DOHH2 (cell line): Measurements from ENCODE around the gene NUDT3.
"Not testable (repeated sequence)": the region's sequence is repeated elsewhere in the genome, so short reads cannot be mapped to it uniquely, and the experiment has no call there.

Source experiments
- H3F3A ChIP-seq: fragments of 200-600 bp; sonication (generic), shearing (Covaris generic); 2 replicates; pipeline ENCODE4 v1.6.0; 2016; ENCODE audit warnings: antibody characterized with exemption, mild to moderate bottlenecking; ENCODE audit not compliant: control insufficient read depth, insufficient read depth
- H3K27ac ChIP-seq: fragments of 200-600 bp; sonication (generic); 2 replicates; pipeline ENCODE4 v1.5.1; 2014; ENCODE audit warnings: low read depth, mild to moderate bottlenecking, low read length, moderate library complexity
- H3K27me3 ChIP-seq: fragments of 200-600 bp; sonication (generic); 2 replicates; pipeline ENCODE4 v1.6.1; 2014; ENCODE audit warnings: mild to moderate bottlenecking, low read length, mixed read lengths; ENCODE audit not compliant: control insufficient read depth
- H3K36me3 ChIP-seq: fragments of 200-600 bp; sonication (generic); 2 replicates; pipeline ENCODE4 v1.6.1; 2014; ENCODE audit warnings: mild to moderate bottlenecking, low read length, moderate library complexity, mixed read lengths; ENCODE audit not compliant: control insufficient read depth
- H3K4me1 ChIP-seq: fragments of 200-600 bp; sonication (generic); 2 replicates; pipeline ENCODE4 v1.6.1; 2014; ENCODE audit warnings: mild to moderate bottlenecking, low read length, mixed read lengths; ENCODE audit not compliant: control insufficient read depth
- H3K4me2 ChIP-seq: fragments of 200-600 bp; sonication (generic); 2 replicates; pipeline ENCODE4 v1.6.0; 2014; ENCODE audit warnings: mild to moderate bottlenecking, low read length, moderate library complexity
- H3K4me3 ChIP-seq: fragments of 200-600 bp; sonication (generic); 2 replicates; pipeline ENCODE4 v1.5.1; 2014; ENCODE audit warnings: mild to moderate bottlenecking, low read length, mixed read lengths
- H3K79me2 ChIP-seq: fragments of 200-600 bp; sonication (generic); 2 replicates; pipeline ENCODE4 v1.6.1; 2014; ENCODE audit warnings: mild to moderate bottlenecking, low read length, mixed read lengths; ENCODE audit not compliant: control insufficient read depth
- H3K9me2 ChIP-seq: fragments of 200-600 bp; sonication (generic); replicated peaks from 2 replicates; pipeline ENCODE4 v1.6.1; 2014; ENCODE audit warnings: mild to moderate bottlenecking, low read length, mixed read lengths; ENCODE audit not compliant: control insufficient read depth
- H3K9me3 ChIP-seq: fragments of 200-600 bp; sonication (generic); 2 replicates; pipeline ENCODE4 v1.6.1; 2014; ENCODE audit warnings: antibody characterized with exemption, low read length, mixed read lengths; ENCODE audit not compliant: control insufficient read depth, insufficient read depth
- H4K20me1 ChIP-seq: fragments of 200-600 bp; sonication (generic); 2 replicates; pipeline ENCODE4 v1.6.0; 2014; ENCODE audit warnings: low read depth, mild to moderate bottlenecking, antibody characterized with exemption, low read length, moderate library complexity; ENCODE audit not compliant: control insufficient read depth, insufficient read depth
- EZH2phosphoT487 ChIP-seq: fragments of 200-600 bp; sonication (generic); IDR thresholded peaks from 2 replicates; pipeline ENCODE4 v1.6.1; 2017; ENCODE audit warnings: borderline replicate concordance, mild to moderate bottlenecking, antibody characterized with exemption, low read length, moderate library complexity, mixed read lengths
- TF ChIP-seq, protein P1 (sequence below): fragments of 200-600 bp; sonication (generic); IDR thresholded peaks from one replicate; pipeline ENCODE4 v1.5.1; 2014; ENCODE audit warnings: antibody characterized with exemption, mild to moderate bottlenecking, low read depth, low read length; ENCODE audit not compliant: poor library complexity, severe bottlenecking

NUDT3 gene

DNA sequence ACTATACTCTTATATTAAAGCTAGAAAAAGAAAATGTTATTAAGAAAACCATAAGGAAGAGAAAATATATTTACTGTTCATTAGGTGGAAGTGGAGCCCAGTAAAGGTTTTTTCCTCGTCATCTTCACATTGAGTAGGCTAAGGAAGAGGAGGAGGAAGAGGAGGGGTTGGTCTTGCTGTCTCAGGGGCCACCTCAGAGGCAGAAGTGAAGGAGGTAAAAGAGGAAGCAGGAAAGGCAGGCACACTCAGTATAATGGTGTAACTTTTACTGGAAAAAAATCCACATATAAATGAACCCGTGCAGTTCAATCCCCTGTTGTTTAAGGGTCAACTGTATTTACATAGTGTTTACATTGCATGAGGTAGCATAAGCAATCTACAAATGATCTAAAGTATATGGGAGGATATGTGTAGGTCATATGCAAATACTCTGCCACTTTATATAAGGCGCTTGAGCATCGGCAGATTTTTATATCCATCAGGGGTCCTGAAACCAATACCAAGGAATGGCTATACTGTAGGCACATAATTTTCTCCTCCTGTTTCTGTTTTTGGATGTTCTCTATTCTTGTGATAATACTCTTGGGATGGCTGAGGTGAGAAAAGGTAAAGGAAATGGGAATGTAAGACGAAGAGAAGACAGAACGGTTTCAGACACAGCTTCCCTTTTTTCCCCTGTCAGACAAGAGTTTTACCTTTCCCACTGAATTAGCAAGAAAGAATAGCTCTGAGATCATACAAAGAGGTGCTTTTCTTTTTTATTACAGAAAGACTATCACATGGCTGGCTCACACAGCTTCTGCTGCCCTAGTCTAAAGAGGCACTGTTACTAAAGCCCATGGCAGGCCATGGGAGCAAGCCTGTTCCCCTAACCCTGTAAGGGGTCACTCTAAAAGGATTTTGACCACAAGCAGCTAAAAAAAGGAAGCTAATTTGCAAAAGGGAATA is 59.9 kb downstream of the NUDT3 start:
- Histone ChIP-seq H3K4me2 (peak overlapping the region; percentile 93), H3K36me3 (peaks cover 13% of the 10 kb centered on the region), H3K27me3 (no peaks in the 10 kb centered on the region), H4K20me1 (peaks cover 6% of the 10 kb centered on the region), H3K79me2 (peaks cover 46% of the 10 kb centered on the region), H3K9me3 (no peaks in the 10 kb centered on the region), H3K27ac (peak overlapping the region; percentile 85), H3K4me1 (peaks cover 52% of the 10 kb centered on the region), H3K4me3 (peak overlapping the region; percentile 61), H3K9me2 (no peaks in the 10 kb centered on the region), H3F3A (peaks cover 30% of the 10 kb centered on the region)
- TF ChIP-seq, protein P1, sequence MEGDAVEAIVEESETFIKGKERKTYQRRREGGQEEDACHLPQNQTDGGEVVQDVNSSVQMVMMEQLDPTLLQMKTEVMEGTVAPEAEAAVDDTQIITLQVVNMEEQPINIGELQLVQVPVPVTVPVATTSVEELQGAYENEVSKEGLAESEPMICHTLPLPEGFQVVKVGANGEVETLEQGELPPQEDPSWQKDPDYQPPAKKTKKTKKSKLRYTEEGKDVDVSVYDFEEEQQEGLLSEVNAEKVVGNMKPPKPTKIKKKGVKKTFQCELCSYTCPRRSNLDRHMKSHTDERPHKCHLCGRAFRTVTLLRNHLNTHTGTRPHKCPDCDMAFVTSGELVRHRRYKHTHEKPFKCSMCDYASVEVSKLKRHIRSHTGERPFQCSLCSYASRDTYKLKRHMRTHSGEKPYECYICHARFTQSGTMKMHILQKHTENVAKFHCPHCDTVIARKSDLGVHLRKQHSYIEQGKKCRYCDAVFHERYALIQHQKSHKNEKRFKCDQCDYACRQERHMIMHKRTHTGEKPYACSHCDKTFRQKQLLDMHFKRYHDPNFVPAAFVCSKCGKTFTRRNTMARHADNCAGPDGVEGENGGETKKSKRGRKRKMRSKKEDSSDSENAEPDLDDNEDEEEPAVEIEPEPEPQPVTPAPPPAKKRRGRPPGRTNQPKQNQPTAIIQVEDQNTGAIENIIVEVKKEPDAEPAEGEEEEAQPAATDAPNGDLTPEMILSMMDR, result no peak
- TF ChIP-seq EZH2phosphoT487, result no peak

DNA sequence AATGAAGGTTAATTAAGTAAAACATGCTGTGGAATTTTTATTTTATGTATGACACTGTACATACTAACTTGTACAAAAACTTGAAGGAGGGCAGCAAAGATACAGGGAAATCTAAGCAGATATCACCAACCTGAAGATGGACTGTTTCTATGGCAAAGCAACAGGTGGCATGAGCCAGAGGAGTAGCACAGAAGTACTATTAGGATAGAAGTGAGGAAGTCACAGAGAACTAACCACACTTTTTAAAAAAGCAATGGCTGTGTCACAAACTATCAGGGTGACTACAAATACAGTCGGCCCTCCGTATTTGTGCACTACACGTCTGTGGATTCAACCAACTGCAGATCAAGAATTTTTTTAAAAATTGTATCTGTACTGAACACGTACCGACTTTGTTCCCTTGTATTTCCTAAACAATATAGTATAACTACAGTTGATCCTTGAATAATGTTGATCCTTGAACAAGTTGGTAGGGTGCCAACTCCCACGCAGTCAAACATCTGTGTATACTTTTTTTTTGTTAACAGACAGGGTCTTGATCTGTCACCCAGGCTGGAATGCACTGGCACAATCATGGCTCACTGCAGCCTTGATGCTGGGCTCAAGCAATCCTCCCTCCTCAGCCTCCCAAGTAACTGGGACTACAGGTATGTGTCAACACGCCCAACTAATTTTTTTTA is 61.0 kb downstream of the NUDT3 start:
- Histone ChIP-seq H3K27ac (peak overlapping the region; percentile 85; the same call in 1 of the 2 replicates), H3K4me3 (no peak overlapping the region), H3K9me3 (no peaks in the 10 kb centered on the region), H3K4me1 (peaks cover 45% of the 10 kb centered on the region), H3F3A (peaks cover 26% of the 10 kb centered on the region), H3K79me2 (peaks cover 38% of the 10 kb centered on the region), H3K9me2 (no peaks in the 10 kb centered on the region), H4K20me1 (0 out of 2 replicates have a peak, but pooled peaks cover 4% of the 10 kb centered on the region), H3K27me3 (no peaks in the 10 kb centered on the region), H3K36me3 (peaks cover 10% of the 10 kb centered on the region), H3K4me2 (peak overlapping the region; percentile 93; the same call in 1 of the 2 replicates)
- no peak for TF ChIP-seq EZH2phosphoT487

DNA sequence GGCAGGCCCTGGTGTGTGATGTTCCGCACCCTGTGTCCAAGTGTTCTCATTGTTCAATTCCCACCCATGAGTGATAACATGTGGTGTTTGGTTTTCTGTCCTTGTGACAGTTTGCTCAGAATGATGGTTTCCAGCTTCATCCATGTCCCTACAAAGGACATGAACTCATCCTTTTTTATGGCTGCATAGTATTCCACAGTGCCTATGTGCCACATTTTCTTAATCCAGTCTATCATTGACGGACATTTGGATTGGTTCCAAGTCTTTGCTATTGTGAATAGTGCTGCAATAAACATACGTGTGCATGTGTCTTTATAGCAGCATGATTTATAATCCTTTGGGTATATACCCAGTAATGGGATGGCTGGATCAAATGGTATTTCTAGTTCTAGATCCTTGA is 62.7 kb downstream of the NUDT3 start:
- not testable (repeated sequence) for H3K9me2 ChIP-seq, H3K4me2 ChIP-seq, H3K36me3 ChIP-seq, H3K27ac ChIP-seq, H3K4me3 ChIP-seq, H3K9me3 ChIP-seq, H4K20me1 ChIP-seq, H3K27me3 ChIP-seq
- Histone ChIP-seq H3K79me2 (peaks cover 36% of the 10 kb centered on the region), H3K4me1 (peaks cover 41% of the 10 kb centered on the region), H3F3A (peaks cover 21% of the 10 kb centered on the region)

DNA sequence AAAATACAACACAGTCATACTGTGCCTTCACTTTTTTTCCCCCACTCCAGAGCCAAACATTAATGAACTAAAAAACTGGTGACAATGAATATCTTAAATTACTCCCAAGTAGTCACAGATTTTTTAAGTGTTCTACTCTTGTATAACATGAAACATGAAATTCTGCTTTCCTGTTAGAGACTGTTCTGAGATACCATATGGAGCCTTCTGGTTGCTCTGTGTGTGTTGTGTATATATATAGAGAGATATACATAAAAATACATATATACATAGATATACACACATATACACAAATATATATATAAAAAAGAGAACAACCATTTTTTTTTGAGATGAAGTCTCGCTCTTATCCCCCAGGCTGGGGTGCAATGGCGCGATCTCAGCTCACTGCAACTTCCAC is 63.5 kb downstream of the NUDT3 start:
- H3K79me2 ChIP-seq, result peaks cover 29% of the 10 kb centered on the region
- H3K9me3 ChIP-seq, result no peaks in the 10 kb centered on the region
- H3K27me3 ChIP-seq, result no peaks in the 10 kb centered on the region
- H3K27ac ChIP-seq, result no peak overlapping the region
- peaks cover 10% of the 10 kb centered on the region for H3K36me3 ChIP-seq
- no peaks in the 10 kb centered on the region for H3K9me2 ChIP-seq
- H3K4me1 ChIP-seq, result peaks cover 33% of the 10 kb centered on the region
- H3K4me2 ChIP-seq, result no peak overlapping the region
- no peak for TF ChIP-seq EZH2phosphoT487
- TF ChIP-seq, protein P1, result no peak
- H3F3A ChIP-seq, result peaks cover 18% of the 10 kb centered on the region
- H4K20me1 ChIP-seq, result 0 out of 2 replicates have a peak, but pooled peaks cover 4% of the 10 kb centered on the region
- no peak overlapping the region for H3K4me3 ChIP-seq

DNA sequence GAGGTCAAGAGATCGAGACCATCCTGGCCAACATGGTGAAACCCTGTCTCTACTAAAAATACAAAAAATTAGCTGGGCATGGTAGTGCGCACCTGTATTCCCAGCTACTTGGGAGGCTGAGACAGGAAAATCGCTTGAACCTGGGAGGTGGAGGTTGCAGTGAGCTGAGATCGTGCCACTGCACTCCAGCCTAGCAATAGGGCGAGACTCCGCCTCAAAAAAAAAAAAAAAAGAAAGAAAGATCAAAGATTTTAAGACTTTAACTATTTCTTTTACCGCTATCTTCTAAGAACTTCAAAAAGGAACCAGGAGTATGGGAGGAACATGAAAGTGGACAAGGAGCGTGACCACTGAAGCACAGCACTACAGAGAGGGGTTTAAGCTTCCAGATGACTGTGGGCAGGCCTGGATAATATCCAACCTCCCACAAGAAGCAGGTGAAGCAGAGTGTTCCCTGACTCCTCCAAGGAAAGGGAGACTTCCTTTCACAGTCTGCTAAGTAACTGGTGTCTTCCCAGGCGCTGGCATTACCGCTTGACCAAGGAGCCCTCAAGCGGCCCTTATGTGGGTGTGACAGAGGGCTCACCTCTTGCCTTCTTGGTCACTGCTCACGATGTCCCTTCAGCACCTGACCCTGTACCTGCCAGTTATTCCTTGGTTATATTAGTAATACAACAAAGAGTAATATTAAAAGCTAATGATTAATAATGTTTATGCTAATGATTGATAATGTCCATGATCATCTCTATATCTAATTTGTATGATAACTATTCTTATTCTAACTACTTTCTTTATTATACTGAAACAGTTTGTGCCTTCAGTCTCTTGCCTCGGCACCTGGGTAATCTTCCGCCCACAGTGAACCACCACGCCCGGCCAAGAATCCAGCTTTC is 64.9 kb downstream of the NUDT3 start:
- H3K4me2 ChIP-seq, H3K36me3 ChIP-seq, H3F3A ChIP-seq, H3K9me3 ChIP-seq, H4K20me1 ChIP-seq, H3K27me3 ChIP-seq, H3K27ac ChIP-seq, H3K4me3 ChIP-seq, H3K9me2 ChIP-seq: not testable (repeated sequence)
- Histone ChIP-seq H3K4me1 (peaks cover 18% of the 10 kb centered on the region), H3K79me2 (peaks cover 28% of the 10 kb centered on the region)
